ENCODE data around the gene MAP6D1.

Gene MAP6D1

DNA sequence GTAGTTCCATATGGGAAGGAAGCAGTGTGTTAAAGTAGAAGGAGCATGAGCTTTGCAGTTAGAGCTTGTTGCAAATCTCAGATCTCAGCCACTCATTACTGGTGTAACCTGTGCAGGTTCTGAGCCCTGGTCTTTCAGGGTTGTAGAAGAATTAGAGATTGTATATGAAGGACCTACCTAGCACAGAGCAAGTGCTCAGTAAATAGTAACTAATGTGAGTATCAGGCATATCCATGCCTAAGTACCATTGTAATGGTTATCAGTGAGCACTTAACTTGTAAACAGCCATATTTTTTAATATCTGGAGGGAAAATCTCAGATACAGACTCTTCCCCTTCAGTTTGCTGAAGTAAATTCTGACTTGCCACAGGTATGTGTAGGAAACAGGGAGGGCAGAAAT is 59.3 kb downstream of the MAP6D1 start:
- peaks cover 76% of the 10 kb centered on the region for H3K36me3 ChIP-seq (ENCODE audit: insufficient read depth, low read length)
- H3K4me2 ChIP-seq (ENCODE audit: insufficient read depth, low read length) = no peak overlapping the region
- H3K9ac ChIP-seq (ENCODE audit: low read depth, low read length) = no peak overlapping the region
- H3K79me2 ChIP-seq (ENCODE audit: insufficient read depth, low read length) = no peaks in the 10 kb centered on the region
- H3K9me3 ChIP-seq (ENCODE audit: insufficient read depth, low read length, severe bottlenecking) = no peaks in the 10 kb centered on the region
- no peak for DNase-seq
- TF ChIP-seq, protein P1, sequence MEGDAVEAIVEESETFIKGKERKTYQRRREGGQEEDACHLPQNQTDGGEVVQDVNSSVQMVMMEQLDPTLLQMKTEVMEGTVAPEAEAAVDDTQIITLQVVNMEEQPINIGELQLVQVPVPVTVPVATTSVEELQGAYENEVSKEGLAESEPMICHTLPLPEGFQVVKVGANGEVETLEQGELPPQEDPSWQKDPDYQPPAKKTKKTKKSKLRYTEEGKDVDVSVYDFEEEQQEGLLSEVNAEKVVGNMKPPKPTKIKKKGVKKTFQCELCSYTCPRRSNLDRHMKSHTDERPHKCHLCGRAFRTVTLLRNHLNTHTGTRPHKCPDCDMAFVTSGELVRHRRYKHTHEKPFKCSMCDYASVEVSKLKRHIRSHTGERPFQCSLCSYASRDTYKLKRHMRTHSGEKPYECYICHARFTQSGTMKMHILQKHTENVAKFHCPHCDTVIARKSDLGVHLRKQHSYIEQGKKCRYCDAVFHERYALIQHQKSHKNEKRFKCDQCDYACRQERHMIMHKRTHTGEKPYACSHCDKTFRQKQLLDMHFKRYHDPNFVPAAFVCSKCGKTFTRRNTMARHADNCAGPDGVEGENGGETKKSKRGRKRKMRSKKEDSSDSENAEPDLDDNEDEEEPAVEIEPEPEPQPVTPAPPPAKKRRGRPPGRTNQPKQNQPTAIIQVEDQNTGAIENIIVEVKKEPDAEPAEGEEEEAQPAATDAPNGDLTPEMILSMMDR (IDR thresholded peaks at IDR 0.05; ENCODE audit: borderline replicate concordance, extremely low read depth, low read length, poor library complexity, severe bottlenecking) = no peak
- TF ChIP-seq EZH2 (IDR thresholded peaks at IDR 0.05; ENCODE audit: borderline replicate concordance, low read depth, low read length, severe bottlenecking) = no peak
- ATAC-seq (ENCODE audit: insufficient read depth, low read depth) = no peak
- H4K20me1 ChIP-seq (ENCODE audit: insufficient read depth, low read length) = 0 out of 2 replicates have a peak, but pooled peaks cover 2% of the 10 kb centered on the region
- no peaks in the 10 kb centered on the region; the same call in 1 of the 2 replicates for H3K4me1 ChIP-seq (ENCODE audit: insufficient read depth, low read length)
- no peaks in the 10 kb centered on the region for H3K27me3 ChIP-seq (ENCODE audit: insufficient read depth, low read length, poor library complexity)
- H3K4me3 ChIP-seq (ENCODE audit: low read depth in 1 of 2, low read length in 2 of 2) = no peak overlapping the region
- no peak overlapping the region for H2AFZ ChIP-seq (ENCODE audit: low read depth, low read length)
- no peak overlapping the region for H3K27ac ChIP-seq (ENCODE audit: low read length)

Measured in DND-41 (cell line).